ENCODE measurements around the gene PRKN. TPM values are rescaled to one million over a fixed set of nuclear protein-coding genes. Genes with fewer than 3 reads are reported as not detected.

The PRKN gene
- total RNA-seq, 1 experiment from 2014 or later, result 1.1 TPM

DNA sequence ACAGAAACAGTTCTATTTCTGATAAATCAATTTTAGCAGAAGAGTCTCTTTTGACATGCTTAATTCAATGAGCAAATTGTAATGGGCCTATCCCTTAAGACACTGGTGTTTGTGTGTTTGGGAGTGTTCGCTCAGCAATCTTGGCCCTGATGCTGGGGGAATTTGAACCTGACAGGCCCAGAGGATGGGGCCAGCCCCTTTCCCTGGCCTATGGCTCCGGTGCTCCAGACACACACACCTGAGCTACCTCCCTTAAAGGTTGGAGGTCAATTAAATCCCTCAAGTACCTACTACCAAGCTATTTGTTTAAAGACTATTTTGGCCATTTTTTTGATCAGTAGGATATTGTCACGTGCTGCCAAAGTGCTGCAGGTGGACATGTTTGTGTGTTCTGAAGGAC, 549.3 kb downstream of the PRKN start:
- in situ Hi-C loops (cut with HindIII; ENCODE audit: low pct_unique_long_range_greater_than_20kb, low sequenced_read_pairs), result no loop called here
- no peak for DNase-seq (ENCODE audit: low read depth)

GRCh38 chr6:162177746-162178145, 549.8 kb downstream of the PRKN start:
- in situ Hi-C loops (cut with HindIII; ENCODE audit: low pct_unique_long_range_greater_than_20kb, low sequenced_read_pairs), result no loop called here
- DNase-seq (ENCODE audit: low read depth), result no peak

GRCh38 chr6:162173466-162173865, 554.1 kb downstream of the PRKN start:
- in situ Hi-C loops (cut with HindIII; ENCODE audit: low pct_unique_long_range_greater_than_20kb, low sequenced_read_pairs), result no loop called here
- DNase-seq (ENCODE audit: low read depth), result peak; percentile 90

DNA sequence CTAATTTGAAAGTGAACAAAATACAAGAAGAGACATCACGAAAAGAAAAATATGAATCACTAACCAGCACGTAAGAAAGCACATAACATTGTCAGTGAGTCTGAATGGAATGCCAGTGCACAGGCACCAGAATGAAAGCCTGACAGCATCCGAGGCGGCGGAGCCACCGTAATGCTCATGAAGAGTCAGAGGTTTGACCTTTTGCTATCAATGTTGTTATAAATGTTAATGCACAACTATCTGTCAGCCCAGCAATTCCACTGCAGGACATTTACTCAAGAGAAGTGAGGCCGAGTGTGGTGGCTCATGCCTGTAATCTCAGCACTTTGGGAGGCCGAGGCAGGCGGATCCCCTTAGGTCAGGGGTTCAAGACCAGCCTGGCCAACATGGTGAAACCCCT, 562.1 kb downstream of the PRKN start:
- DNase-seq (ENCODE audit: low read depth), result peak; percentile 73
- in situ Hi-C loops (cut with HindIII; ENCODE audit: low pct_unique_long_range_greater_than_20kb, low sequenced_read_pairs), result no loop called here

GRCh38 chr6:162157167-162157870, 570.2 kb downstream of the PRKN start:
- DNase-seq (ENCODE audit: low read depth), result no peak
- in situ Hi-C loops (cut with HindIII; ENCODE audit: low pct_unique_long_range_greater_than_20kb, low sequenced_read_pairs), result no loop called here

GRCh38 chr6:162156146-162156545, 571.4 kb downstream of the PRKN start:
- in situ Hi-C loops (cut with HindIII; ENCODE audit: low pct_unique_long_range_greater_than_20kb, low sequenced_read_pairs), result no loop called here
- DNase-seq (ENCODE audit: low read depth), result no peak

DNA sequence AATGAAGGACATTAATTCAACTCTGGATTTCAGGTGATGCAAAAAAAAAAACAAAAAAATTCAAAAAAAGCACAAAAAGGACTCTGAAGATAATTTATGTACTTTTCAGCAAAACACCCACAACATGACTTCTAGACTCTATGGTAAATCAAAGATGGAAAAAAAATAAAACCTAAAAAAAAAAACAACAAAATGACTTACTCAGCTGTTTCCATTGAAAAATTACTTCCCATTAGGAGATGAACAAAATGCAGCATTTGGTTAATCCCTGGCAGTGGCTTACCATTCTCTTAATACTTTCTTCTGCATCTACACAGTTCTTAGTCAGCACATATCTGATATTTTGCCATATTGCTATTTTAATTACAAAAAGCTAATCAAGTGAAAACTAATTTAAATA, 572.6 kb downstream of the PRKN start:
- in situ Hi-C loops (cut with HindIII; ENCODE audit: low pct_unique_long_range_greater_than_20kb, low sequenced_read_pairs), result no loop called here
- DNase-seq (ENCODE audit: low read depth), result no peak

DNA sequence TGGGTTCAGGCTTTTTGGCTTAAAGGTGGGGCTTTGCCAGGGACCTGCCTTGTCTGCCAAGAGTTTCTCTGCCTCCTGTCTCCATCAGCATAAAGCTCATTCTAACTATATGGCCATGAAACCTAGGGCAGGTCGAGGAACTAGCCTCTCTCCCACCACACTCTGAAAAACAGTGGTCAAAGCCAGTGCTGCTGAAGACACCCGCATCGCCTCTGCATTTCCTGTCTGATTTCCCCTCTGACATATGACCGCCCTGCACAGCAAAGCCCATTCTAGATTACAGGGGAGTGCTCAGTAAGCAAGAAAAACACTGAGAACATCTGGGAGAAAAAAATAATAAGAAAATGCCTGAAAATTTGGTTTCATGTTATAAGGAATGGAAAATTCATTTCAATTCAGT, 573.6 kb downstream of the PRKN start:
- no peak for DNase-seq (ENCODE audit: low read depth)
- in situ Hi-C loops (cut with HindIII; ENCODE audit: low pct_unique_long_range_greater_than_20kb, low sequenced_read_pairs), result no loop called here

- DNase-seq (ENCODE audit: low read depth), result no peak
Observed at GRCh38 chr6:162153120-162153519, 574.4 kb downstream of the PRKN start.

DNA sequence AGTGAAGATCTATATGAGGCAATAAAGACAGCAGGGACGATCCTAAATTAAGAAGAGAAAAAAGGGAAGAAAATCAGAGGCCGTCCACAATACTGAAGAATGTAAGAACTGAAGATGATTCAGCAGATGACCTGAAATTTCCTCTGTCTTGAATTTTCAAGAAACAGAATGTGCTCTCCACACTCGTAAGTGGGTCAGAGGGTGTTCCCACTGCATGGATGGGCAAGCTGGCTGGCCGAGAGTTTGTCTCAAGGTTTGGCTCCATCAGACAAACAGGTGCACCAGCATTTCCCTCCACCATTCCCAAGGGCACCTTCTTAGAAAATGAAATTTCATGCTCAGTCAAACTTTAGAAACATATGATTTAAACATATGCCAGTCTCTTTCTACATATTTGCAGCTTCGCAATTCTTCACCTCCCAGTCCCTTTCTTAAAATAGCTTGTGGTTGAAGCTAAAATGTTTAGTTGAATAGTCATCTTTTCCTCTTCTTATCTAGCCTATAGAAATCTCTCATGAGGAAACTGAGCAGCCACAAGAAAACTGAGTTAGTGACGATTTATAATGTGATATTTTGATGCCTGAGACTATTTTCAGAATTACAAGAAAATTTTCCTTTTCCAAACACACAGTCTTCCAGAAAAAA, 576.4 kb downstream of the PRKN start:
- no peak for DNase-seq (ENCODE audit: low read depth)
- in situ Hi-C loops (cut with HindIII; ENCODE audit: low pct_unique_long_range_greater_than_20kb, low sequenced_read_pairs), result no loop called here

More at GRCh38 chr6:162153120-162153519, 574.4 kb downstream of the PRKN start:
- in situ Hi-C loops (cut with HindIII; ENCODE audit: low pct_unique_long_range_greater_than_20kb, low sequenced_read_pairs), result no loop called here

DNA sequence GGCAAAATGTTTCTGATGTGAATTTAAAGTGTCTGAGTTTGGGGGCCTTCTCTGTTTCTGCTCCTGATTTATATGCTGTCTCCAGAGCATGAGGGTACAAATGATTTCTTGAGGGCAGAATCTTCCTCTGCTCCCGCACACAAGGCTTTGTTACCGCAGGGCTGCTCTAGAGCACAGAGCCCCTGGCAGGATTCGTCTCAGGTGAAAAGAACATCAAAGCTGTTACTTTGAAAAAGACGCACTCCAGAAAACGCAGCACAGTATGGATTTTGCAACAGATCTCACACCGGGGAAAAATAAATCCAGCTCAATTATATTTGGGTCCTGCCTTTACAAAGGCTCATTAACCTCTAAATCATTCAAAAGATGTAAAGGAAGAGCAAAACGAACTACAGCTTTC, 577.3 kb downstream of the PRKN start:
- no peak for DNase-seq (ENCODE audit: low read depth)

DNA sequence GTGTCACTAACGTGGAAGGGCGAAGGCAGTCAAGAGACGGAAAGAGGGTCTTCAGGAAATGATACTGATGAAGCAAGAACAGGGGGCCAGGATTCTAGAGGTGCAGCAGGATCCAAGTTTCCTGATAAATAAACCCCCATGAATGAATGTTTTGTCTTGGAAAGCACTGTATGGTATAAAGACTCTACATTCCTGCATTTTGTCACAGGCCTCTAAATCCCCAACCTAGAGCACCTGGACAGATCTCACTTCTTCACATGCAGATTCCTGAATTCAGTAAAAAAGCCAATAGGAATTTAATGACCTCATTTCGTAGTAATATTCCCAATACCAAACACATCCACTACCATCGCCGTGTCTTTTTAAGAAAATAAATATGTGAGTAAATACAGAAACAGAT, 577.8 kb downstream of the PRKN start:
- no peak for DNase-seq (ENCODE audit: low read depth)
- in situ Hi-C loops (cut with HindIII; ENCODE audit: low pct_unique_long_range_greater_than_20kb, low sequenced_read_pairs), result no loop called here

More for the DNA sequence above, 577.3 kb downstream of the PRKN start:
- in situ Hi-C loops (cut with HindIII; ENCODE audit: low pct_unique_long_range_greater_than_20kb, low sequenced_read_pairs), result no loop called here

DNA sequence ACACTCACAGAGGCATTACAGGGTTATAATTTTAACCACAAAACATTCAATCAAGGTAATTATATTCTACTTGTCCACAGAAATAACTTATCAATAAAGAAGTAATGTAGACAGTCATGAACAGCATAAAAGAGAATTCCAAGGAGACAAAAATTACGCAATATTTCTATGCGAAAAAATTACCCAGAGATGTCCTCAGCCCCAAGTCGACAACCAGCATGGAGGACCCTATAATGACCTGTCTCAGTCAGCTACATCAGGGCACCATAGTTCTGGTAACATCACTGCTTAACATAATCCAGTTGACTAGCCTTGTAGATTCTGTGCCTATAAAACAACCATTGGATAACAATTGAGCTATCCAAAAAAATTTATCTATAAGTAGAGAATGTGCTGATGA, 579.8 kb downstream of the PRKN start:
- in situ Hi-C loops (cut with HindIII; ENCODE audit: low pct_unique_long_range_greater_than_20kb, low sequenced_read_pairs), result no loop called here
- no peak for DNase-seq (ENCODE audit: low read depth)

DNA sequence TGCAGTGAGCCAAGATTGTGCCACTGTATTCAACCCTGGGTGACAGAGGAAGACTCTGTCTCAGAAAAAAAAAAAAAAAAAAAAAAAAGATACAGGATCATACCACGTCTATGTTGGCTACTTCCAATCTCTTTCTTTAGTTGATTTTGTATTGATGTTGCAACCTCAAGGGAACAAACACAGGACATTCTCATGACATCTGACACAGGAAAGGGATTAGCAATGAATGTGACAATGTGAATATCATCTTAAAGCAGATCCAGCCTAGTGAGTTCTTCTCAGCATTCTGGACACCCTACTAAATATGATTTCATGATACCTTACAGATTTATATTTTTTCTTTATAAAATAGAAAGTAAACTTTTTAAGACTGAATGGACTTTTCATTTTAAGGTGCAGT, 580.3 kb downstream of the PRKN start:
- DNase-seq (ENCODE audit: low read depth), result no peak
- in situ Hi-C loops (cut with HindIII; ENCODE audit: low pct_unique_long_range_greater_than_20kb, low sequenced_read_pairs), result no loop called here

GRCh38 chr6:162140251-162140852, 587.2 kb downstream of the PRKN start:
- no peak for DNase-seq (ENCODE audit: low read depth)
- in situ Hi-C loops (cut with HindIII; ENCODE audit: low pct_unique_long_range_greater_than_20kb, low sequenced_read_pairs), result no loop called here

DNA sequence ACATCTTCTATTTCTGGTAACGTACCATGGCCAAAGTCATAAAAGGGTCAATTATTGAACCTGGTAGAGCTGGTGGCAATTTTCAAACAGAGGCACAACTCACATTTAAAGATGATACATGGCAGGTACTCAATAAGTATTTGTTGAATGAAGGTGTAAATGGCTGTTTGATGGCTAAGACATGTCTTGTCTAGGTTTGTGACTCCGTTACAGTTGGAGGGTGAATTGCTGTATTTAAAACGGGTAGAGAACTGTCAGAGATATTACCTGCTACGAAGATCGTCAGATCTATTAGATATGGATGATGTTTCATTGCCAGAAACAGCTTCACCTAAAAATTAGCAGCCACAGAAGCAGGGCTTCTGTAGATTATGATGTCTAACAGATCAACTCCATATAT, 601.9 kb downstream of the PRKN start:
- in situ Hi-C loops (cut with HindIII; ENCODE audit: low pct_unique_long_range_greater_than_20kb, low sequenced_read_pairs), result no loop called here
- DNase-seq (ENCODE audit: low read depth), result no peak

- in situ Hi-C loops (cut with HindIII; ENCODE audit: low pct_unique_long_range_greater_than_20kb, low sequenced_read_pairs), result no loop called here
- peak; percentile 7 for DNase-seq (ENCODE audit: low read depth)
Observed at GRCh38 chr6:162124710-162125435, 602.7 kb downstream of the PRKN start.

DNA sequence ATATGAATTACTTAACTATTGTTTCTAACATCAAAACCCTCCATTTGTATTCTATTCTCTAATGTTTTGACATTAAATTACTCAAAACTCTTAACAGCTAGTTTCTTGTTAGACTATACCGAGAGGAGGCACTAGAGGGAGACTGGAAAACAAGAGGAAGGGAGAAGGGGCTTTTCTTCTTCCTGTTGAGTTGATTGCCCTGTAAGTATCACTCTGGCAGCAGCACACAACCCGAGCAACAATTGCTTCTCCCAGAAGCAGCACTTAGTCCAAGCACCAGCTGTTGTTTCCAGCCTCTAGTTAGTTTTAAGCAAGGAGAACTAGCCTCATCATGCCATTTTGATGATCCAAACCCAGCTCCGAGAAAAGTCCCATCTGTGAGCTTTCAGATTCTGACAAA, 603.8 kb downstream of the PRKN start:
- in situ Hi-C loops (cut with HindIII; ENCODE audit: low pct_unique_long_range_greater_than_20kb, low sequenced_read_pairs), result no loop called here
- no peak for DNase-seq (ENCODE audit: low read depth)

DNA sequence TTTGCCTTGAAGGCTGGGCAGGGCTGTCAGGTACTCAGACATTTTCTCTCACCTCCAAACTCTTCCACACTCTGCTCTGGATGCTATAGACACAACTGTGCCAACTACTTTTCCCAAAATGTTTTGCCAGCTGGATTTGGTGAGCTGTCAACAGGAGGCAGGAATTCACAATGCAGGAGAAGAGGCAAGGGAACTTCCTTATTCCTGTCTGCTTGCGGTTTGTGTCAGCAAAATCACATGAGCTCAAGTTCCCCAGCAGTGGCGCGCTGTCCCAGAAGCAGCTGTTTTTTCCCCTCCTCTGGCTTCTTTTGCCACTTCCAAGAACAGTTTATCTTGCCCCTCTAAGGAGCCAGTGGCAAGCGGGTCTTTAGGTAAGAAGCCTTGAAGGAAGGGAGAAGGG, 608.2 kb downstream of the PRKN start:
- no peak for DNase-seq (ENCODE audit: low read depth)
- in situ Hi-C loops (cut with HindIII; ENCODE audit: low pct_unique_long_range_greater_than_20kb, low sequenced_read_pairs), result no loop called here
